ENCODE results near the gene MTMR11. TPM values are rescaled to one million over a fixed set of nuclear protein-coding genes. Genes with fewer than 3 reads are reported as not detected.

Gene MTMR11
- total RNA-seq, 1 experiment from 2014 or later, result 16.0 TPM

- no peaks in the 10 kb centered on the region; the same call in 1 of the 2 replicates for H4K20me1 ChIP-seq (ENCODE audit: insufficient read depth)
- H3K27ac ChIP-seq, result no peak overlapping the region; the same call in 1 of the 2 replicates
- H3F3A ChIP-seq (ENCODE audit: insufficient read depth, low read depth), result peaks cover 5% of the 10 kb centered on the region; the same call in 1 of the 2 replicates
- POLR2A ChIA-PET (ENCODE audit: unreplicated experiment), result interaction anchor here (0.6 kb wide), 1 partner anchor 1815 kb away, joined by 3 read pairs; no protein-coding TSS in a partner anchor
- H3K79me2 ChIP-seq (ENCODE audit: low read depth), result peaks cover 48% of the 10 kb centered on the region
- CTCF ChIA-PET, result no interaction called here
- peaks cover 21% of the 10 kb centered on the region for H3K4me1 ChIP-seq (replicated peaks; ENCODE audit: insufficient read depth)
- H3K4me2 ChIP-seq, result no peak overlapping the region; the same call in 1 of the 2 replicates
- H3K4me3 ChIP-seq, result no peak overlapping the region
- intact Hi-C loops (cut with micrococcal nuclease; ENCODE audit: unreplicated experiment), result no loop called here
- peaks cover 8% of the 10 kb centered on the region; the same call in 1 of the 2 replicates for H3K36me3 ChIP-seq (ENCODE audit: low read depth)
- no peaks in the 10 kb centered on the region for H3K27me3 ChIP-seq (ENCODE audit: insufficient read depth, low read depth)
- H3K9me3 ChIP-seq (ENCODE audit: insufficient read depth, low read depth), result no peaks in the 10 kb centered on the region
- no TSS peak for BruUV-seq (replicated peaks)
- DNase-seq, result no peak
- TF ChIP-seq CTCF (conservative IDR thresholded peaks at IDR 0.05) (no peak), EZH2 (IDR thresholded peaks at IDR 0.05; ENCODE audit: low read depth) (no peak)
- H3K9me2 ChIP-seq (ENCODE audit: insufficient read depth), result no peaks in the 10 kb centered on the region
- H2AFZ ChIP-seq, result no peak overlapping the region
Measured at GRCh38 chr1:149979245-149979971, 42.7 kb upstream of the MTMR11 start.

GRCh38 chr1:149978547-149979023, 41.9 kb upstream of the MTMR11 start:
- H3K36me3 ChIP-seq (ENCODE audit: low read depth), result peaks cover 8% of the 10 kb centered on the region; the same call in 1 of the 2 replicates
- peaks cover 21% of the 10 kb centered on the region for H3K4me1 ChIP-seq (replicated peaks; ENCODE audit: insufficient read depth)
- peak; percentile 25 to 66 for DNase-seq
- no peak overlapping the region; the same call in 1 of the 2 replicates for H3K4me2 ChIP-seq
- H2AFZ ChIP-seq, result no peak overlapping the region
- no peaks in the 10 kb centered on the region for H3K27me3 ChIP-seq (ENCODE audit: insufficient read depth, low read depth)
- peaks cover 40% of the 10 kb centered on the region for H3K79me2 ChIP-seq (ENCODE audit: low read depth)
- H3K9me2 ChIP-seq (ENCODE audit: insufficient read depth), result no peaks in the 10 kb centered on the region
- CTCF ChIA-PET, result interaction anchor here (0.6 kb wide), 1 partner anchor 999 kb away, joined by 3 read pairs; no protein-coding TSS in a partner anchor
- BruUV-seq (replicated peaks), result no TSS peak
- H3K9me3 ChIP-seq (ENCODE audit: insufficient read depth, low read depth), result no peaks in the 10 kb centered on the region
- no peak for TF ChIP-seq EZH2 (IDR thresholded peaks at IDR 0.05; ENCODE audit: low read depth)
- TF ChIP-seq CTCF (conservative IDR thresholded peaks at IDR 0.05), result no peak
- intact Hi-C loops (cut with micrococcal nuclease; ENCODE audit: unreplicated experiment), result no loop called here
- H3K27ac ChIP-seq, result no peak overlapping the region
- H4K20me1 ChIP-seq (ENCODE audit: insufficient read depth), result no peaks in the 10 kb centered on the region; the same call in 1 of the 2 replicates
- POLR2A ChIA-PET (ENCODE audit: unreplicated experiment), result no interaction called here
- peaks cover 5% of the 10 kb centered on the region; the same call in 1 of the 2 replicates for H3F3A ChIP-seq (ENCODE audit: insufficient read depth, low read depth)
- H3K4me3 ChIP-seq, result no peak overlapping the region

- Histone ChIP-seq H3K79me2 (ENCODE audit: low read depth) (peaks cover 34% of the 10 kb centered on the region), H3K4me3 (no peak overlapping the region), H3K27me3 (ENCODE audit: insufficient read depth, low read depth) (no peaks in the 10 kb centered on the region), H3K27ac (no peak overlapping the region), H3K4me1 (replicated peaks; ENCODE audit: insufficient read depth) (peaks cover 21% of the 10 kb centered on the region), H4K20me1 (ENCODE audit: insufficient read depth) (no peaks in the 10 kb centered on the region; the same call in 1 of the 2 replicates), H3K9me3 (ENCODE audit: insufficient read depth, low read depth) (no peaks in the 10 kb centered on the region), H2AFZ (no peak overlapping the region), H3K36me3 (ENCODE audit: low read depth) (peaks cover 8% of the 10 kb centered on the region; the same call in 1 of the 2 replicates), H3K9me2 (ENCODE audit: insufficient read depth) (no peaks in the 10 kb centered on the region), H3K4me2 (no peak overlapping the region), H3F3A (ENCODE audit: insufficient read depth, low read depth) (peaks cover 5% of the 10 kb centered on the region; the same call in 1 of the 2 replicates)
- ChIA-PET CTCF (no interaction called here), POLR2A (ENCODE audit: unreplicated experiment) (interaction anchor here (0.6 kb wide), 2 partner anchors 40 to 81 kb away, joined by 6 to 7 read pairs; no protein-coding TSS in a partner anchor)
- no peak for TF ChIP-seq EZH2 (IDR thresholded peaks at IDR 0.05; ENCODE audit: low read depth)
- TF ChIP-seq CTCF (conservative IDR thresholded peaks at IDR 0.05), result no peak
- intact Hi-C loops (cut with micrococcal nuclease; ENCODE audit: unreplicated experiment), result no loop called here
- no TSS peak for BruUV-seq (replicated peaks)
- DNase-seq, result no peak
Measured at GRCh38 chr1:149977345-149977744, 40.7 kb upstream of the MTMR11 start.

All from PC-9 (cell line).